Activated CD8-positive, alpha-beta T cell treated with anti-CD3 and anti-CD28 coated beads for 36 hours (primary cell): ENCODE data around the gene INPP5J. TPM values are rescaled to one million over a fixed set of nuclear protein-coding genes. Genes with fewer than 3 reads are reported as not detected.

Experiments
- ATAC-seq: fragments of 200-7000 bp; cut with Tn5 transposase; one replicate; pipeline ENCODE4 v1.10.0; 2021; ENCODE audit warnings: mild to moderate bottlenecking, moderate library complexity
- CTCF ChIA-PET: fragments of 350-600 bp; sonication (Branson Sonifier 250); formaldehyde crosslinking; loops from one replicate; lab custom pipeline; 2021; ENCODE audit warnings: antibody characterized with exemption; lab: Charles Lee
- POLR2A ChIA-PET: fragments of 350-600 bp; sonication (Branson Sonifier 250); formaldehyde crosslinking; loops from one replicate; lab custom pipeline; 2021; ENCODE audit warnings: antibody characterized with exemption; lab: Charles Lee
- DNase-seq: peaks from one replicate; pipeline ENCODE4 v3.0.0-alpha.2; 2020
- H3K27ac Mint-ChIP-seq: one replicate; pipeline ENCODE4 v1.8.0; 2021; ENCODE audit warnings: mild to moderate bottlenecking, mixed read lengths
- H3K27me3 Mint-ChIP-seq: one replicate; pipeline ENCODE4 v1.8.0; 2021; ENCODE audit warnings: mixed read lengths
- H3K36me3 Mint-ChIP-seq: one replicate; pipeline ENCODE4 v1.8.0; 2021; ENCODE audit warnings: low read depth, mixed read lengths
- H3K4me1 Mint-ChIP-seq: one replicate; pipeline ENCODE4 v1.8.0; 2021; ENCODE audit warnings: low read depth, mixed read lengths
- H3K4me3 Mint-ChIP-seq: one replicate; pipeline ENCODE4 v1.8.0; 2021; ENCODE audit warnings: mild to moderate bottlenecking, moderate library complexity, mixed read lengths
- H3K9me3 Mint-ChIP-seq: one replicate; pipeline ENCODE4 v1.8.0; 2021; ENCODE audit warnings: mixed read lengths
- CTCF ChIP-seq: fragments of 200-600 bp; IDR thresholded peaks from one replicate; pipeline ENCODE4 v1.8.0; 2022; ENCODE audit warnings: antibody characterized with exemption, mild to moderate bottlenecking
- intact Hi-C: fragments of 100-400 bp; cut with micrococcal nuclease; formaldehyde crosslinking; loops from one replicate; pipeline ENCODE4 v1.10.0; 2022
- total RNA-seq, 2 experiments: library from RNA; stranded (reverse); gene quantifications; one replicate each; pipeline ENCODE4 v1.2.3, GENCODE V29; 2021

The INPP5J gene
- total RNA-seq, 2 experiments from 2014 or later: 0.09 to 0.29 TPM

- no peak for TF ChIP-seq CTCF
- CTCF ChIA-PET: interaction anchor here (1.3 to 2.9 kb wide), 2 partner anchors 9 to 457 kb away, joined by 3 to 9 read pairs; partner anchors contain the start of gene SLC35E4
- H3K36me3 Mint-ChIP-seq: no peaks in the 10 kb centered on the region
- H3K4me3 Mint-ChIP-seq: no peak overlapping the region
- intact Hi-C loops: no loop called here
- H3K9me3 Mint-ChIP-seq: no peaks in the 10 kb centered on the region
- no peaks in the 10 kb centered on the region for H3K27me3 Mint-ChIP-seq
- POLR2A ChIA-PET: no interaction called here
- DNase-seq (no peak), ATAC-seq (no peak)
- no peak overlapping the region for H3K27ac Mint-ChIP-seq
- no peaks in the 10 kb centered on the region for H3K4me1 Mint-ChIP-seq
These were observed 30.6 kb upstream of the INPP5J start for GRCh38 chr22:31092161-31092560.

GRCh38 chr22:31093086-31093850 is 29.5 kb upstream of the INPP5J start:
- no peaks in the 10 kb centered on the region for H3K9me3 Mint-ChIP-seq
- no peak for TF ChIP-seq CTCF
- no peak overlapping the region for H3K4me3 Mint-ChIP-seq
- no peak for DNase-seq
- ATAC-seq: no peak
- no peaks in the 10 kb centered on the region for H3K27me3 Mint-ChIP-seq
- CTCF ChIA-PET: interaction anchor here (1.3 to 2.9 kb wide), 3 partner anchors 8 to 458 kb away, joined by 3 to 9 read pairs (median 6); partner anchors contain the start of gene SLC35E4
- POLR2A ChIA-PET: interaction anchor here (0.8 kb wide), 1 partner anchor 8 kb away, joined by 4 read pairs; no protein-coding TSS in a partner anchor
- H3K4me1 Mint-ChIP-seq: no peaks in the 10 kb centered on the region
- H3K36me3 Mint-ChIP-seq: no peaks in the 10 kb centered on the region
- no peak overlapping the region for H3K27ac Mint-ChIP-seq
- intact Hi-C loops: no loop called here

- Mint-ChIP-seq H3K36me3 (no peaks in the 10 kb centered on the region), H3K27me3 (no peaks in the 10 kb centered on the region), H3K27ac (no peak overlapping the region), H3K9me3 (no peaks in the 10 kb centered on the region), H3K4me3 (no peak overlapping the region), H3K4me1 (no peaks in the 10 kb centered on the region)
- ATAC-seq (no peak), DNase-seq (no peak)
- ChIA-PET POLR2A (interaction anchor here (0.8 to 1.3 kb wide), 3 partner anchors 9 to 21 kb away, joined by 3 to 5 read pairs (median 4); no protein-coding TSS in a partner anchor), CTCF (interaction anchor here (1.9 to 2.9 kb wide), 2 partner anchors 9 to 11 kb away, joined by 6 to 9 read pairs; no protein-coding TSS in a partner anchor)
- TF ChIP-seq CTCF: no peak
- intact Hi-C loops: no loop called here
These were observed 28.7 kb upstream of the INPP5J start for GRCh38 chr22:31094021-31094551.

GRCh38 chr22:31094741-31095140 is 28.0 kb upstream of the INPP5J start:
- Mint-ChIP-seq H3K4me3 (no peak overlapping the region), H3K27ac (no peak overlapping the region), H3K36me3 (no peaks in the 10 kb centered on the region), H3K27me3 (no peaks in the 10 kb centered on the region), H3K4me1 (no peaks in the 10 kb centered on the region), H3K9me3 (no peaks in the 10 kb centered on the region)
- POLR2A ChIA-PET: interaction anchor here (1.1 to 1.3 kb wide), 2 partner anchors 10 to 21 kb away, joined by 3 to 5 read pairs; no protein-coding TSS in a partner anchor
- intact Hi-C loops: no loop called here
- ATAC-seq: no peak
- no peak for TF ChIP-seq CTCF
- no peak for DNase-seq
- CTCF ChIA-PET: interaction anchor here (0.9 to 1.9 kb wide), 2 partner anchors 9 to 36 kb away, joined by 3 to 6 read pairs; no protein-coding TSS in a partner anchor
